ENCODE results near the gene TUNAR. TPM values are rescaled to one million over a fixed set of nuclear protein-coding genes. Genes with fewer than 3 reads are reported as not detected.
"Not testable (repeated sequence)": the region's sequence is repeated elsewhere in the genome, so short reads cannot be mapped to it uniquely, and the experiment has no call there.

TUNAR gene
- polyA plus RNA-seq, 1 donor, result not detected

DNA sequence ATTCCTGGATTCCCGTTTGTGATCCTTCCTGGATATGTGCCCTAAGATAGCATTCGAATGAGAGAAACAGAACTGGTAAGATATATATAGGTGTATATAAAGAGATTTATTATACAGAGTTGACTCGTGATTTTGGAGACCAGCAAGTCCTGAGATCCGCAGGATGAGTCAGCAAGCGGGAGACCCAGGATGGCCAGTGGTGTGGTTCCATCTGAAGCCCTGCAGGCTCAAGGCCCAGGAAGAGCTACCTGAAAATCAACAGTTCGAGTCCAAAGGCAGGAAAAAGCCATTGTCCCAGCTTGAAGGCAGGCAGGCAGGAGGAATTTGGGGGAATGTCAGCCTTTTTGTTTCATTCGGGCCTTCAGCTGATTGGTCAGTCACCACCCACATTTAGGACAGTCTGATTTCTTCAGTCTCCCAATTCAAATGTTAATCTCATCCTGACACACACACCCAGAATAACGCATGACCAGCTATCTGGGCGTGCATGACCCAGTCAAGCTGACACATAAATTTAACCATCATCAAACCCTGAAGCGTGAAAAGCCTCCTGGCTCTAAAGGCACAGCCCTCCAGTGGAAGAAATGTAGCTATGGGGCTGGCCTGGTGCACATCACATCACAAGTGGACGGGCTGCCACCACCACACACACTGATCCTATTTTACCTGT lies 44.3 kb downstream of the TUNAR start:
- no peak for DNase-seq

GRCh38 chr14:95922080-95922479 lies 45.4 kb downstream of the TUNAR start:
- DNase-seq, result no peak

- DNase-seq, result no peak
These were observed 52.1 kb downstream of the TUNAR start for GRCh38 chr14:95928751-95929150.

- no peak for DNase-seq
These were observed 54.8 kb downstream of the TUNAR start for GRCh38 chr14:95931384-95931783.

DNA sequence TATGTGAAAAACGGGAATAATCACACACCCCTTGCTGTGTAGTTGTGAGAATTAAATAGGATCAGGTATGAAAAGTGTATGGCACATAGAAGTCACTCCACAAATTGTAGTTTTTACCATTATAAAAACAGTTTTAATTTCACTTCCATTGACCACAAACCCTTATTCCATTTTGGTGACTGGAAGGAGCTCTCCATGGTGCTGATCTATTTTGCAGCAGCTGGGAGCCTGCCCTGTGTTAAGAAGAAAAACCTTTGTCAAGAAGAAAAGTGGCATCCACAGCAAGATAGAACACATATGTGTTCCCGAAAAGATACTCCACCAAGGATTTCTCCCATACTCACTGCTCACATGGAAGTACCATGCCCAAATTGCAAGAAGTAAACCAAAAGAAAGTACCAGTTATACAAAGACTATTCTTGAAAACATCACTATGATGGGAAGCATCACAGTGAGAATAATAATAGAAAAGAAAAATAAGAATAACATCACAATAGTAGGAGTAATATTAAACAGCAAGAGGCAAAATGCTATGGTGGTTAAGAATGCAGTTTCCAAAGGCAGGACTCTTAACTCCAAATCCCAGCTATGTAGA lies 58.7 kb downstream of the TUNAR start:
- DNase-seq, result peak; percentile 34

- no peak for DNase-seq
These were observed 59.4 kb downstream of the TUNAR start for GRCh38 chr14:95936041-95936440.

GRCh38 chr14:95939335-95939734 lies 62.7 kb downstream of the TUNAR start:
- no peak for DNase-seq

DNA sequence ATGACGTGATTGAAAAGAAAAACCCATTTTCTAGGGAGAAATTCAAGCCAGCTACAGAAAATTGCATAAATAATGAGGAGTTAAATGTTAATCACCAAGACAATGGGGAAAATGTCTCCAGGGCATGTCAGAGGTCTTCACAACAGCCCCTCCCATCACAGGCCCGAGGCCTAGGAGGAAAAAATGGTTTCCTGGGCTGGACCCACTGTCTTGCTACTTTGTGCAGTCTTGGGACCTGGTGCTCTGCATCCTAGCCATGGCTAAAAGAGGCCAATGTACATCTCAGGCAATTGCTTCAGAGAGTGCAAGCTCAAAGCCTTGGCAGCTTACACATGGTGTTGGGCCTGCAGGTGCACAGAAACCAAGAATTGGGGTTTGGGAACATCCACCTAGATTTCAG lies 65.3 kb downstream of the TUNAR start:
- DNase-seq, result no peak

GRCh38 chr14:95943699-95944098 lies 67.1 kb downstream of the TUNAR start:
- no peak for DNase-seq

DNA sequence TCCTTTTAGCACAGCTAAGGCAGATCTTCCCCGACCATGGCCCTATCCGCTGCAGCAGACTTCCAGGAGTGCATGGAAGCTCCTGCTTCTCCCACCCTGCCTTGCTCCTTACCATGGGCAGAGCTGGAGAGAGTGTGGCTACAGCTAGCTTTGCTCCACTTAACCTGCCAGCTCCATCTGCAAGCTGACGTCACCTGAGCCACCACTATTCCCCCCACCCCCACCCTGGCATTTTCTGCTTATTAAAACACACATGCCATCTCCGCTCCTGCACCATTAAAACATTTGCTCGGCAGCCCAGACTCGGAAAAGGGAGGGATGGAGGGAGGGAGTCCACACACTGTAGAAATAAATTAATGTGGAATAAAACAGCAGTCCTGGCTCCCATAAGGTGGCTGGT lies 67.8 kb downstream of the TUNAR start:
- no peak for DNase-seq

DNA sequence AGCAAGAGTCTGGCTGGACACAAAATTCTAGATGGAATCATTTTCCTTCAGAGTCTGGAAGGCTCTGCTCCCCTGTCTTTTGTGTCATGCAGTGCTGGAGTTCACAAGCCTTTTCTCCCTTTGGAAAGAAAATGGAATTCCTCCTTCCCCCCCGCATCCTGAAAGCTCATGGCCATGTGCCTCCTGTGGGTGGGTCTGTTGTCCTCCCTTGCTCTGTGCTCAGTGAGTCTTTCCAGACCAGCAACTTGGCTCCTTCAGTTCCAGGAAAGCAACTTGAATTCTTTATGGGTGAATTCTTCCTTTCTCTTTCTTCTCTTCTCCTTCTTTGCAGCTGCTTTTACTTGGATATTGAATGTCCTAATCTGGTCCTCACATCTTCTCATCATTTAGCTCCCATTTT lies 70.2 kb downstream of the TUNAR start:
- no peak for DNase-seq

- DNase-seq, result no peak
These were observed 71.9 kb downstream of the TUNAR start for GRCh38 chr14:95948558-95948981.

GRCh38 chr14:95951359-95951758 lies 74.7 kb downstream of the TUNAR start:
- no peak for DNase-seq

GRCh38 chr14:95953111-95953724 lies 76.6 kb downstream of the TUNAR start:
- peak; percentile 11 for DNase-seq

- no peak for DNase-seq
These were observed 80.2 kb downstream of the TUNAR start for GRCh38 chr14:95956601-95957460.

DNA sequence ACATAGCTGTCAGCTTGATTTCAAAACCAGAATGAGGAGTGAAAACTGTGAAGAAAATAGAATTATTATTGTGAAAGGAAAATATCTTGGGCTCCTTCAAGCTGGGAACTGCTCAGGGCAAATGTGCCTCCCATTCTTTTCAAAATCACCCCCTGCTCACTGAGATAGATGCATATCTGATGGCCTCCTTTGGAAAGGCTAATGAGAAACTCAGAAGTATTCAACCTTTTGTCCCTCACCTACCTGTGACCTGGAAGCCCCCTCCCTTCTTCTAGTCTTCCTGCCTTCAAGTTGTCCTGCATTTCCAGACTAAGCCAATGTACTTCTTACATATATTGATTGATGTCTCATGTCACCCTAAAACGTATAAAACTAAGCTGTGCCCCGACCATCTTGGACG lies 81.5 kb downstream of the TUNAR start:
- DNase-seq, result no peak

GRCh38 chr14:95959317-95959716 lies 82.7 kb downstream of the TUNAR start:
- no peak for DNase-seq

GRCh38 chr14:95961481-95961880 lies 84.8 kb downstream of the TUNAR start:
- DNase-seq, result no peak

GRCh38 chr14:95964901-95965300 lies 88.3 kb downstream of the TUNAR start:
- no peak for DNase-seq

- not testable (repeated sequence) for DNase-seq
These were observed 91.4 kb downstream of the TUNAR start for GRCh38 chr14:95968048-95968447.
